NCI-H1105 treated with DMSO at 0.1 percent for 48 hours (cell line): ENCODE measurements around the gene BSPRY.
A peak's percentile ranks its signal among the peaks of the same experiment; 100 is the strongest.
"Not testable (repeated sequence)": the region's sequence is repeated elsewhere in the genome, so short reads cannot be mapped to it uniquely, and the experiment has no call there.

Experiments used
- DNase-seq: peaks from one replicate; lab custom pipeline; 2025; lab: John Stamatoyannopoulos, UW

The BSPRY gene

DNA sequence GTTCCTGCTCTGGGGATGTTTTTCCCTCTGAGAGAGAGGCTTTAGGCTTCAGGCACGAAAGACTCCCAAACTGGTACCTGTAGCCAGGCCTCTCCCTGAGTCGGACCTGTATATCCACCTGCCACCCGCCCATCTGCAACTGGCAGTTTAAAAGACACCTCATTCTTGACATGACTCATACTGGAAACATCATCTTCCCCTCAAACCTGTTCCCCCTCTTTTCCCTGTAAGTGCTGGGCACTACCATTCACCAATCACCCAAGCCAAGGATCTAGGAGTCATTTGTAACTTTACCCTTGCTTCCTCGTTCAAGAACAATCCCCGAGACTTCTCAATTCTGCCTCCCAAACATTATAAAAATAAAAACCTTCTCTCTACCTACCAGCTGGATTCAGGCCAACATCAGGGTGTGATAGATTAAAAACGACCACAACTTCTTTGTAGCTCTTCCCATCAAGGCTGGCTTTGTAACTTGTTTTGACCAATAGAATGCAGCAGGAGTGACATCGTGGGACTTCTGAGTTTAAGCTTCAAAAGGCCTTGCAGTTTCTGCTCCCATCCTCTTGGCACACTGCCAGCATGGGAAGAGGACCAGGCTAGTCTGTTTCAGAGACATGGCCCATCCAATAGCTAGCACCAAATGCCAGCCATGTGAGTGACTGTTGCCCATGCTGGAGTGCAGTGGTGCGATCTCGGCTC, 7.5 kb upstream of the BSPRY start:
- DNase-seq: peak; percentile 13

DNA sequence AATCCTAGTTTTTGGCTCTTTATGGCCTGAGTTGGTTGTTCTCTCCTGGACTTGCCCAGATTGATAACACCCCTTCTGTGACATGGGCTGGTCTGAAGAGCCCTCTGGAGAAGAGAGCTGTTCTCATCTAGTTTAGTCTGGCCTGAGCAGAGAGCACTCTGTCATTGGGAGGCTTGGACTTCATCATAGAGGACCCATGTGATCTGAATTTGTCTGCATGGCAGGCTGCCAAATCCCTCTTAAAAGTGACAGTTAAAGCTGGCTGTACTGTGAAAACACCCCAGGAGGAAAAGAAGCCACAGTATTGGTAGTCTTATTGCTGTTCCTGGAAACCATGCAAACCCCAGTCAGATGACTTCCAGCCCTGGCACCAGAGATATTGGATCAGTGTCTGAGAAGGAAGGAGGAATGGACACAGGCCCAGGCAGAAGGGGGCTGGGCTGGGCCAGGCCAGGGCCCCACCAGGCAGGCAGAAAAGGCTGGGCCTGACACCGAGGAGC, 5.6 kb upstream of the BSPRY start:
- DNase-seq: peak; percentile 79

DNA sequence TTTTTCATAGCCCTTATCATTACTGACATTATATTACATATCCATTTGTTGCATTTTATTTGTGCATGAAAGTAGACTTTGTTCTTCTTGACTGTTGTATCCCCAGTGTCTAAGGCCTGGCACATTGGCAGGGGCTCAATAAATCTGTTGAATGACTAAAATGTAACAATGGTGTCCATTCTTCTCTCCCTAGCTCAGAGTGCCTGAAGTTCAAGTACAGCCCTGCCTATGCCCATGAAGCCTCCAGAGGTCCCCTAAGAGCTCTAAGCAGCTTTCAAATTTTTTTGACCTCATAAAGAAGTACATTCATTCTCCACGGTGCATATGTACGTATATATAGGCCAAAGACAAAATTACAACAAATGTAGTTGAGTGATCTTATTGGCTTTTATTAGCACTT, 4.2 kb upstream of the BSPRY start:
- no peak for DNase-seq

DNA sequence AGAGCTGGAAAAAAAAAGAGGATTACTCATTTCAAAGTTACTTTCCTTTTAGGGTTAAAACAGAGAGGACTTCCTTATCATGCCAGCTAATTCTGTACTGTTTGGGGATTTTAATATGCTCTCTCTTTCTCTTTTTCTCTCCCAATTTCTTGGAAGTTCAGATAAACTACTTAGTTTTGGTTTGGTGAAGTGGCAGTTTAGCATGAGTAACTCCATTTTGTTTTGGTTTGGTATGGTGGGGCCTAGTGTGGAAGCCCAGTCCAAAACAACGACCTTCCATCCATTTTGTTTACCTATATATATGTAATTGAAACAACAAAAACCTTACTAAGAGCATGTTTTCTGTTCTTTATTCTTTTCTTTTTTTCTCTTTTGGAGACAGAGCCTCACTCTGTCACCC, 3.7 kb upstream of the BSPRY start:
- DNase-seq: no peak

DNA sequence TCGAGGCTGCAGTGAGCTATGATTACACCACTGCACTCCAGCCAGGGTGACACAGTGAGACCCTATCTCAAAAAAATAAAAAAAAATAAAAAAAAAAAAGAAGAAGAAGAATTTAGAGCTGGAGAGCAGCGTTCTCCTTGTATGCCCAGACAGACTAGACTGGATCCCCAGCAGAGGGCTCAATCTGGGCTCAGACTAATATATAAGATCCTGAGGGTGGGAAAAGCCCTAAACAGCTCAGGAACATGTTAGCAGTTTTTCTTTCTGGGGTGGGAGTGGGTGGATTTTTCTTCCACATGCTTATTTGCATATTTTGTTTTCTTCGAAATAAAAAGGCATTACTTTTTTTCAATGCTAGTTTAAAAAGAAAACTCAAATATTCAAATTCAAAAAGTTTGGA, 904 bp upstream of the BSPRY start:
- DNase-seq: no peak

DNA sequence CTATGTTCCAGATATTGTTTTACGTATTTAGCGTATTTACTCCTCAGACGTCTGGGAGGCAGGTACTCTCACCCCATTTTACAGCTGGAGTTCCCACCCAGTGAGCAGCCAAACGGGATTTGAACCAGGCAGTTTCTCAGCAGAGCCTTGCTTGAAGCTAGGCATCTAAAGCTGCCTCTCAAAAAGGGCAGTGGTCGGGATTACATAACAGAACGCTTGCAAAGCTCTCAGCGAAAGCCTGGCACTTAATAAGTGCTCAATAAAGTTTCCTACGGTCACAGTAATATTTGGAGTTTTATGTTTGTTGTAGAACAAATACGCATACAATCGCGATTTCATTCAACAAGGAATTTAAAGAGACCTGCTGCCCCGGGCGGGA, 286 bp upstream of the BSPRY start:
- DNase-seq: no peak

DNA sequence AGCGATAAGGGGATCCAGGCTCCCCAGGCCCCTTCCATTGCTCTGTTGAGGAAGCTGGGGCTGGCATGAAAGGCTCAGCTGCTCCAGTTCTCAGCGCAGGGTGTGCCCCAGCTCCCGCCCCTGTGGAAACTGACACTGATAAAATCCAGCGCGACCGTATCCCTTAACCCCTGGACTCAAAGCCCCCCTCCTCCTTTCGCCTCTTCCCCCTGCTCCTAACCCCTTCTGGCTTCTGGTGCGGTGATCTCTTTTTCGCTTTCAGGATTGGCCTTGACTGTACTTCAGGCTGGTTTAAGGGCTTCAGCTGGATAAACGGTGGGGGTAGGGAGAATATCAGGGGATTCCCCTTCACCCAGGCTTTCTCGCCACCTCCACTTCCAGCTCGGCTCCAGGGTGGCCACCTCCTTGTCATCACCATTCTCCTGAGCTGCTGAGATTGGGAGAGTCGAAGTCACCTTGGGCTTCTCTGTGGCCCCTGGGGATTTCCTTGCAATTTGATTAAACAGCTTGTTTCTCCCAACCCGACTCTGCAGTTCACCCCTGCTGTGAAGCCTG, 843 bp downstream of the BSPRY start:
- no peak for DNase-seq

DNA sequence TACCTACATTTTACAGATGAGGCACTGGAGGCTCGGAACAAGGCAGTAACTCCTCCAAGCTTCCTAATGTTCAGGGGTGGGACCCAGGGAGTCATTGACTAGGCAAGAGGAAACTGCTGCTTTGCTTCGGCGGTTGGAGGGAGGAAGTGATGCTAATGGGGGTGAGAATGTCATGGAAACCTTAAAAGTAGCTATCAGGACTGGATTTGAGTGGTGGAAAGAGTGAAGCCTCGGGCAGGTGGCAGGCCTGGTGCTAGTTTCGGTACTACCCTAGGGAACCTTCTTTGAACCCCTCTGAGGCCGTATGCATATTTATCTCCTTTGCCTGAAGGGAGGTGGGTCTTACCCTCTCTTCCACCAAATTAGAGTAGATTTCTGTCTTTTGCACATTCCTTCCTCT, 1.6 kb downstream of the BSPRY start:
- no peak for DNase-seq

DNA sequence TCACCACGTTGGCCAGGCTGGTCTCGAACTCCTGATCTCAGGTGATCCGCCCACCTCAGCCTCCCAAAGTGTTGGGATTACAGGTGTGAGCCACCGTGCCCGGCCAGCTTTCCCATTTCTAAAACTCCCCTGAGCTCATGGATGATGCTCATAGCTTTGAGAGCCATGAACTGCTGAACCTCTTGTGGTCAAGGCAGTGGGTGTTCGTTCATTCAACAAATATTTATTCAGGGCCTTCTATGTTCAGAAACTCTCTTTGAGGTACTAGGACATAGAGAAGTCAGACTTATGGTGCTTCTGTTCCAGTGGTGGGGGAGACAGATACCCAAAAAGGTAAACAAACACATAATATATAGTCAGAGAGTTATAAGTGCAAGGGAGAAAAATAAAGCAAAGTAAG, 2.7 kb downstream of the BSPRY start:
- DNase-seq: no peak

DNA sequence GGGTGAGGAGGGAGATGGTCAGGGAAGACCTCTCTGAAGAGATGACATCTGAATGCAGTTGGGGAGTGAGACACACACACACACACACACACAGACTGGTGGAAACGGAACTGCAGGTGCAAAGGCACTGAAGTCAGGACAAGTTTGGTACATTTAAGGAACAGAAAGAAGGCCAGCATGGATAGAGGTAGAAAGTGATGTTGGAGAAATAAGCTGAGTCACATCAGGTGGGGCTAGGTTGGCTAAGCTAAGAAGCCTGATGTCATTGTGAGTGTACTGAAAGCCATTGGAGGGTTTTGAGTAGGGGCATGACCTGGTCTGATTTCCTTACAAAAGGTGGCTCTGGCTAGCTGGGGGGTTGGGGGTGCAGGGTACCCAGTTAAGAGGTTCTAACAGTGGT, 3.1 kb downstream of the BSPRY start:
- no peak for DNase-seq

DNA sequence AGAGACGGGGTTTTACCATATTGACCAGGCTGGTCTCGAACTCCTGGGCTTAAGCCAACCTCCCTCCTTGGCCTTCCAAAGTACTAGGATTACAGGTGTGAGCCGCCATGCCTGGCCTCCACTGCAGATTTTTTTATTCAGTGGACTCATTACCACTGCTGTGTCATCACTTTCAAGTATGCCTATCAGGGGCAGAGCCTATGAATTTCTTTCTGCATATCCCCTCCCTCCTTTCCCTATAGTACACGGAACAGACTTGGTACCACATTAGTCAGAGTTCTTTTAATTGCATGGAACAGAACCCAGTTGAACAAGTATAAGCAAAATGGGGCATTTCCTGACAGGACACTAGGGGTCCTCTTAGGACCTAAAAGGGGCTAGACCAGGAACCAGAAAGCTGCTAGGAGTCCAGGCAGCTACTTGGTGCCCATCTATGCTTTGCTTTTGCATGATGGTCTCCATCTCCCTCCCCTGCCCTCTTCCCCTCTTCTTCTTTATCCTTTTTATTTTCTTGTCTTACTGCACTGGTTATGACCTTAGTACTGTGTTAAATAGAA, 5.8 kb downstream of the BSPRY start:
- no peak for DNase-seq

DNA sequence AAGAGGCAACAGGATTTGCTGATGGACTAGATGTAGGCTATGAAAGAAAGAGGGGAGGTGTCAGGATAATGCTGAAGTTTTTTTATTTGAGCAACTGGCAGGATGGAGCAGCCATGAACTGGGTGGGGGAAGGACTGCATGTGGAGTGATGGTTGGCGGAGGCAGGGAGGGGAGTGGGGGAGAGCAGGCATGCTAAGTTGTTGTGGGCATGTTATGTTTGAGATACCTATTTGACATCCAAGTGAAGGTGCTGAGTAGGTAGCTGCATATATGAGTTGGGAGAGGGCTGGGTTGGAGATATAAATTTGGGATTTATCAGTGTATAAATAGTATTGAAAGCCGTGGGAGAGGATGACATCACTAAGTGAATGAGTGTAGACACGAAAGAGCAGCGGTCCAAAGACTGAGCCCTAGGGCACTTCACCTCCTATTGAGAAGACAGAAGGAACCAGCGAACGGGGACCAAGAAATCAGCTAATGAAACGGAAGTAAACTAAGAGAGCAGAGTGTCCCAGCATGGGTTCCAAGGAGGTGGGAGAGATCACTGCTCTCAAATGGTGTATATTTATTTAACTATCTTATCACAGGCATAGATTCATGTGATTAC, 7.4 kb downstream of the BSPRY start:
- DNase-seq: no peak

DNA sequence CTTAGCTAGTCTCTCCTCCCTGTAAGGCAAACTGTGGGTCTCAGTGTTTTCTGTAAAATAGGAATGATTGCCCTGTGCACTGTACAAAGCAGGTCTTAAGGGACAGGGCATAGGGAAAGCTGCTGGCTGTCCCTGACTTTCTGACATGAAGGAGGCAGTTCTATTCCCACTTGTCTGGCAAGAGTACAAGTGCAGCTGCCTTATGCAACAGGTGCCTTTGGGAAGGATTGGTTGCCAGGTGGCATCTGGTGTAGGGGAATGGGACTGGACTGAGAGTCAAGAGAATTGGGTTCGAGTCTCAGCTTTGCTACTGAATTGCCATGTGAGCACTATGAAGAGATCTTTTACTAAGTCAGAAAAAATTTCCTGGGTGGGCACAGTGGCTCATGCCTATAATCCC, 10.0 kb downstream of the BSPRY start:
- no peak for DNase-seq

DNA sequence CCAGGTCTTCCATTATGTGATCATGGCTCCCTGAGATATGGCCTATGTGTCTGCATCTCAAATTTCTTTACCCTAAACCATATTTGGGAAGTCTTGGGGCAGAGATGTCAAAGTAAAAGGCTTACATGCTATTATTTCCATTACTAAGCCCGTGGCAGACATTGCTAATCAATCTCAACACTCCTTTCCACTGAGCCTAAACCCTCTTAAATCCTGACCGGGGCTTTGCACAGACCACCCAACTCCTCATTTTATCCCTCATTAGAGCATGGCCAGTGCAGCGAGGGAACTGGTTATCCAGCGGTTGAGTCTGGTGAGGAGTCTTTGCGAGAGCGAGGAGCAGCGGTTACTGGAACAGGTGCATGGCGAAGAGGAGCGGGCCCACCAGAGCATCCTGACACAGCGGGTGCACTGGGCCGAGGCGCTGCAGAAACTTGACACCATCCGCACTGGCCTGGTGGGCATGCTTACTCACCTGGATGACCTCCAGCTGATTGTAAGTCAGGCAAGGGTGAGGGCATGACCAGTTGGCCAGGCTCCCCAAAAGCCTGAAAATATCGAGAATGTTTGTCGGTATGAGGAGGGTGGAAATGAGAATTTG, 11.0 kb downstream of the BSPRY start:
- DNase-seq: no peak

DNA sequence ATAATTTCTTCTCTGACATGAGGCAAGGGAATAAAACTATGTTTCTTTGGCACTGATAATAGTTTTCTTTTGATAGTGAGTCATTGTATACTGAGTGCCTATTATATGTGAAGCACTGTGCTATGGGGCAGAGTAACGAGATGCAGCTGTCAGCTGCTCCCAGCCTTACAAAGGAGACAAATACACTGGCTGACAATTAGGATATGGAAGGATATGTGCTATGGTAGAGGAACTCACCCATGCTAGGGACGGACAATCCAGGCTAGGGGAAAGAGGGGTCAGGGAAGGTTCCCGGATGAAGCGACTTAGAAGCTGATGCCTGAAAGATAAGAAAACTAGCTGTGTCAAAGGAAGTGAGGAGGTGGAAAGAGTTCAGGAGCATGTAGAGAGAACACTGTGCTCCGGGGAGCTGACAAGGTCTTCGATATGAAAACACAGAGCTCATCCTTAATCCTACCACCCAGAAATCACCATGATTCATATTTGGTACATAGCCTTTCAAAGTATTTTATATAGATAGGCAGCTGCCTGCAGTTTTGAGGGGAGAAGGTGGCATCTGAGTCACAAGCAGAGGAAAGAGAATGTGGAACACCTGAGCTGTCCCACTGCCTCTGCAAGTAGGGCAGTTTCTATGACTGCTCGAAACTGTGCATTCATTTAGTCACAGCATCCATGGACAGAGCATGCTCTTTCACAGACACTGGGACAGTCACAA, 12.1 kb downstream of the BSPRY start:
- DNase-seq: peak; percentile 4

DNA sequence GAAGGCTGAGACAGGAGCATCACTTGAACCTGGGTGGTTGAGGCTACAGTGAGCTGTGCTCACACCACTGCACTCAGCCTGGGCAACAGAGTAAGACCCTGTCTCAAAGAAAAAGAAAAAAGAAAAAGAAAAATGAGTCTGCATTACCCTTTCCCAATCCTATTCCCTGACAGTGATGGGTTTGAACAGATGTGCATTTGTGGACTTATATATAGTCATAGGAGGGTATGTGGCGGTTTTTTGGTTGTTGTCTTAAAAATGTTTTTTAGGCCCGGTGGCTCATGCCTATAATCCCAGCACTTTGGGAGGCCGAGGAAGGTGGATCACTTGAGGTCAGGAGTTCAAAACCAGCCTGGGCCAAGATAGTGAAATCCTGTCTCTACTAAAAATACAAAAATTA, 14.0 kb downstream of the BSPRY start:
- DNase-seq: no peak

DNA sequence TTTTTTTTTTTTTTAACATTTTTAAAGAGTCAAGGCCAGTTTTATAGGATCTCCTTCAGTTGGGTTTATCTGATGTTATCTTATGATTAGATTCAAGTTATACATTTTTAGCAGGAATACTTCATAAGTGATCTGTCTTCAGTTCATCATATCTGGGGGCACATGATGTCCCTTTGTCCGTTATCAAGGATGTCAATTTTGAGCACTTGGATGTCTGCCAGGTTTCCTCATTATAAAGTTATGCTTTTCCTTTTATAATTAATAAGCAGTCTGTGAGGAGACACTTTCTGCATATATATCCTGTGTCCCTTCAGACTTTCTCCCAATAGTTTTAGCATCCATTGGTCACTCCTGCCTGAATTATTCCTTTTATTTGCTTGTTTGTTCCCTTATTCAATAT, 15.6 kb downstream of the BSPRY start:
- DNase-seq: no peak

DNA sequence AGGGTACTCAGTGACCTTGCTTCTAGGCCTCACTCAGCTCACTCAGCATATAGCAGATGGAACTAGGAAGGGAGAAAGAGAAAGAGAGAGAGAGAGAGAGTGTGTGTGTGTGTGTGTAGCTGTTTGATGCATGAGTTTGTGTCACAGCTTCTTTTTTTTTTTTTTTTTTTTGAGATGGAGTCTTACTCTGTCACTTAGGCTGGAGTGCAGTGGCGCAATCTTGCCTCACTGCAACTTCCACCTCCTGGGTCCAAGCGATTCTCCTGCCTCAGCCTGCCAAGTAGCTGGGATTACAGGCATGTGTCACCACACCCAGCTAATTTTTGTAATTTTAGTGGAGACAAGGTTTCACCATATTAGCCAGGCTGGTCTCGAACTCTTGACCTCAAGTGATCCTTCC, 16.3 kb downstream of the BSPRY start:
- not testable (repeated sequence) for DNase-seq

DNA sequence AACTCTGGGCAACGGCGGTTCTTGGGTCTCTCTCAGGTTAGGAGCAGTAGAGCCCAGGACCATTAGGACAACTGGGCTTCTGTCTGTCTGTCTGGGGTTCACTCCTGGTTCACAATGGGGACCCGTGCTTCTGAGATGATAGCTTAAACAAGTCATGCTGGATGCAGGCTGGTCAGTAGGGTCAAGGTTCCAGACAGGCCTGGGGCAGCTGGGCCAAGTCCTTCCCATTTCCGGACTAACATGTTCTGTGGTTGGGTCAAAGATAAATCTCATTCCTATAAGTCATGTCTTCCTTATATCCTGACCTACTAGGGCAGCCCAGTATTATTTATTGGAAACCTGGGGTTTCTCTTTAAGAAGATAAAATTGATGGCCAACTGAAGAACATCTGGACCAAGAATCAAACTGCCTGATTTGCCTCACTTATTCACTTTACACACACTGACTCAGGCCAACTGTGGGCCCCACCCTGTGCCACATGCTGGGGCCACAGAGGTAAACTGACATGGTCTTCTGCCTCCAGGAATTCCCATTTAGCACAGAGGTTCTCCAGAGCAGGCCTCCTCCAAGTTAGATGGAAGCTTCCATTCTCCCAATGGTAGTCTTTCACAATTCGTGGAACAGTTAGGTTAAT, 19.1 kb downstream of the BSPRY start:
- no peak for DNase-seq

DNA sequence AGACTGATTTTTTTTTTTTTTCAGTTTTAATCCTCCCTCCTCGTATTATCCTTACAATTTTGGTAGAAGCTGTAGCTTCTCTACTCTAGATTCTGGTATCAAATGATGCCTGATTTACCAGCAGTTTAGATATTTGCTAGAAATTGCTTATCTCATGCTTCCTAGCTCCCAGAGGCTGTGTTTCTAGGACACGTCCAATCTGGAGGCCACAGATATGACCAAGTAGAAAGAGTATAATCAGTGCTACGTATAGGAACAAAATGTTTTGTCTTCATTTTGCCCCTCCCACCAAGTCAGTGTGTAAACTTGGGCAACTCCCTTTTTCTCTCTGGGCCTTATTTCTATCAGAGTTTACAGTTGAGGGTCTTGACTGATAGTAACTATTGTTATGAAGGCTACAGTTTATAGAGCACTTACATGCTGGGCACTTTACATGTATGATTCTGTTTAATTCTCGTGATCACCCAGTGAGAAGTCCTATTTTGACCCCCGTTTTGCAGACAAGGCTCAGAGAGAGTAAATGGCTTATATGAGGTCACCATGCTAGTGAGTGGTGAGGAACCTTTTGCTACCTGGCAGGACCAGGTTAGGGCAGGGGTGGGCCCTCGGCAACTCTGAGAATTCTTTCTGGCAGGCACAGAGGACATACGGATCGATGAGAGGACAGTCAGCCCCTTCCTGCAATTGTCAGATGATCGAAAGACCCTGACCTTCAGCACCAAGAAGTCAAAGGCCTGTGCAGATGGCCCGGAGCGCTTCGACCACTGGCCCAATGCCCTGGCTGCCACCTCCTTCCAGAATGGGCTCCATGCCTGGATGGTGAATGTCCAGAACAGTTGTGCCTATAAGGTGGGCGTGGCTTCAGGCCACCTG, 19.9 kb downstream of the BSPRY start:
- no peak for DNase-seq

DNA sequence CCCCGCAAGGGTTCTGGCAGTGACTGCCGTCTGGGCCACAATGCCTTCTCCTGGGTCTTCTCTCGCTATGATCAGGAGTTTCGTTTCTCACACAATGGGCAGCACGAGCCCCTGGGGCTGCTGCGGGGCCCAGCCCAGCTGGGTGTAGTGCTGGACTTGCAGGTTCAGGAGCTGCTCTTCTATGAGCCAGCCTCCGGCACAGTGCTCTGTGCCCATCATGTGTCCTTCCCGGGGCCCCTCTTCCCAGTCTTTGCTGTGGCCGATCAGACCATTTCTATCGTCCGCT, 20.5 kb downstream of the BSPRY start:
- no peak for DNase-seq
